Glutamatergic neuron (in vitro differentiated cells): ENCODE results near the gene ELMO3. TPM values are rescaled to one million over a fixed set of nuclear protein-coding genes. Genes with fewer than 3 reads are reported as not detected.

Source experiments
- DNase-seq: peaks from one replicate; pipeline ENCODE4 v3.0.0; 2022
- H3K27ac Mint-ChIP-seq: one replicate; pipeline ENCODE4 v1.8.0; 2020; ENCODE audit warnings: mild to moderate bottlenecking, mixed read lengths, inconsistent platforms; ENCODE audit not compliant: unreplicated experiment
- H3K27me3 Mint-ChIP-seq: one replicate; pipeline ENCODE4 v1.8.0; 2020; ENCODE audit warnings: mild to moderate bottlenecking, moderate library complexity, mixed read lengths, inconsistent platforms; ENCODE audit not compliant: unreplicated experiment
- H3K36me3 Mint-ChIP-seq: one replicate; pipeline ENCODE4 v1.8.0; 2020; ENCODE audit warnings: mild to moderate bottlenecking, mixed read lengths, inconsistent platforms; ENCODE audit not compliant: unreplicated experiment
- H3K4me1 Mint-ChIP-seq: one replicate; pipeline ENCODE4 v1.8.0; 2020; ENCODE audit warnings: mild to moderate bottlenecking, low read depth, mixed read lengths, inconsistent platforms; ENCODE audit not compliant: unreplicated experiment
- H3K4me3 Mint-ChIP-seq: one replicate; pipeline ENCODE4 v1.8.0; 2020; ENCODE audit warnings: mild to moderate bottlenecking, mixed read lengths, inconsistent platforms; ENCODE audit not compliant: unreplicated experiment
- H3K9me3 Mint-ChIP-seq: one replicate; pipeline ENCODE4 v1.8.0; 2020; ENCODE audit warnings: mild to moderate bottlenecking, moderate library complexity, mixed read lengths, inconsistent platforms; ENCODE audit not compliant: unreplicated experiment
- total RNA-seq: library from RNA; stranded (reverse); fragmentation: NEBNext Ultra II Directional; extraction: Animal tissue kit (Norgen Biotek cat#: 25700); gene quantifications from one replicate; pipeline ENCODE4 v1.2.1, GENCODE V29; 2021; ENCODE audit not compliant: unreplicated experiment
- TF ChIP-seq, protein P1 (sequence below): fragments of 200-600 bp; sonication (generic); IDR thresholded peaks from one replicate; pipeline ENCODE4 v1.5.0; 2021; ENCODE audit not compliant: partially characterized antibody, unreplicated experiment

Gene ELMO3
- total RNA-seq, 1 donor from 2014 or later = 2.1 TPM

DNA sequence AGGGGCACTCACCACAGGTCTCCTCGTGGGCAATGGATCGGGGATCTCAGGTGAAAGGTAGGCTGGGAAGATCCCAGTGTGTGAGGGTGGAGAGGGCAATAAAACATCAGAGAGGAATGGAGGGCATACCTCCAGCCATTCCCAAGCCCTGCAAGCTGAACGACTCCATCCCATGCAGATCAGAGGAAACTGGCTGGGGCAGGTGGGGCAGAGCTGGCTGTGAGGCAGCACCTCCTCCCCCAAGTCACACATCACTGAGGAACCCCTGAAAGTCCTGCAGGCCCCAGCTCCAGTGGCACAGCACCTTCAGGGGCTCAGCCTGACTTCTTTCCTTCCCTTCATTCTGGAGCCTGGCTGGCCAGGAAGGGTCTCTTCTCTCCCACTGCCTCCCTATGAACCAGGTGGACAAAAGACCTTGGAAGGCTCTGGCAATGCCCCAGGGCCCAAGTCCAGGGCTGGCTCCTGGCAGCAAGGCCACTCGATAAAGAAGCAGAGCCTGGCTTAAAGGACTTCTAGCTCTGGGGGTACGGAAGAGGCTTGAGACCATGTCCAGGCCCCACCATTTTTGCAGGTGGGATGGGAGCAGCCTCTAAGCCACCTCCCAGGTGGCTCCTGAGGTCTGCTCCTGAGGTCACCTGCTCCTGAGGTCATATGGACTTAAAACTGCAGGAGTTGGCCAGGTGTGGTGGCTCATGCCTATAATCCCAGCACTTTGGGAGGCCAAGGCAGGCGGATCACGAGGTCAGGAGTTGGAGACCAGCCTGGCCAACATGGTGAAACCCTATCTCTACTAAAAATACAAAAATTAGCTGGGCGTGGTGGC is 14.5 kb downstream of the ELMO3 start:
- no peaks in the 10 kb centered on the region for H3K4me1 Mint-ChIP-seq
- peaks cover 10% of the 10 kb centered on the region for H3K36me3 Mint-ChIP-seq
- no peak for DNase-seq
- TF ChIP-seq, protein P1, sequence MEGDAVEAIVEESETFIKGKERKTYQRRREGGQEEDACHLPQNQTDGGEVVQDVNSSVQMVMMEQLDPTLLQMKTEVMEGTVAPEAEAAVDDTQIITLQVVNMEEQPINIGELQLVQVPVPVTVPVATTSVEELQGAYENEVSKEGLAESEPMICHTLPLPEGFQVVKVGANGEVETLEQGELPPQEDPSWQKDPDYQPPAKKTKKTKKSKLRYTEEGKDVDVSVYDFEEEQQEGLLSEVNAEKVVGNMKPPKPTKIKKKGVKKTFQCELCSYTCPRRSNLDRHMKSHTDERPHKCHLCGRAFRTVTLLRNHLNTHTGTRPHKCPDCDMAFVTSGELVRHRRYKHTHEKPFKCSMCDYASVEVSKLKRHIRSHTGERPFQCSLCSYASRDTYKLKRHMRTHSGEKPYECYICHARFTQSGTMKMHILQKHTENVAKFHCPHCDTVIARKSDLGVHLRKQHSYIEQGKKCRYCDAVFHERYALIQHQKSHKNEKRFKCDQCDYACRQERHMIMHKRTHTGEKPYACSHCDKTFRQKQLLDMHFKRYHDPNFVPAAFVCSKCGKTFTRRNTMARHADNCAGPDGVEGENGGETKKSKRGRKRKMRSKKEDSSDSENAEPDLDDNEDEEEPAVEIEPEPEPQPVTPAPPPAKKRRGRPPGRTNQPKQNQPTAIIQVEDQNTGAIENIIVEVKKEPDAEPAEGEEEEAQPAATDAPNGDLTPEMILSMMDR = no peak
- H3K9me3 Mint-ChIP-seq = peaks cover 11% of the 10 kb centered on the region
- peaks cover 16% of the 10 kb centered on the region for H3K27me3 Mint-ChIP-seq
- no peak overlapping the region for H3K4me3 Mint-ChIP-seq
- H3K27ac Mint-ChIP-seq = no peak overlapping the region

DNA sequence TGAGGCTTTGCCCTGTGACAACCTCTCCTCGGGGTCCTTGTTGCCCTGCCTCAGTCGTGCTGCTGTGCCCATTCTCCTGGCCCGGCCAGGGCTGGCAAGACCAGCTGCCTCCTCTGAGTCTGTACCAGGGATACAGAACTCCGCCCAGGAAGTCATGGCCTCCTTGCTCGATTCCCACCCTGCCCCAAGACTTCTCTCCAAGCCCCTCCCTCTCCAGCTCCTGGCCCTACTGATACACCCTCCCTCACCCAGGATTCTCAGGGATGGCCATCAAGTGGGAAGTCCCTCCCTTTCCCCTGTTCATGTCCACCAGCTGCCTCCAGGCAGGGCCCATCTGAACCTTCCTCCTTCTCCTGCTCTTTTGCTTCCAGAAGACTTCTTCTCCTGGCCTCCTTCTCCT is 16.8 kb downstream of the ELMO3 start:
- Mint-ChIP-seq H3K4me3 (no peak overlapping the region), H3K36me3 (peaks cover 10% of the 10 kb centered on the region), H3K9me3 (peaks cover 11% of the 10 kb centered on the region), H3K27me3 (peaks cover 14% of the 10 kb centered on the region), H3K27ac (no peak overlapping the region), H3K4me1 (no peaks in the 10 kb centered on the region)
- TF ChIP-seq, protein P1 = no peak
- DNase-seq = no peak

DNA sequence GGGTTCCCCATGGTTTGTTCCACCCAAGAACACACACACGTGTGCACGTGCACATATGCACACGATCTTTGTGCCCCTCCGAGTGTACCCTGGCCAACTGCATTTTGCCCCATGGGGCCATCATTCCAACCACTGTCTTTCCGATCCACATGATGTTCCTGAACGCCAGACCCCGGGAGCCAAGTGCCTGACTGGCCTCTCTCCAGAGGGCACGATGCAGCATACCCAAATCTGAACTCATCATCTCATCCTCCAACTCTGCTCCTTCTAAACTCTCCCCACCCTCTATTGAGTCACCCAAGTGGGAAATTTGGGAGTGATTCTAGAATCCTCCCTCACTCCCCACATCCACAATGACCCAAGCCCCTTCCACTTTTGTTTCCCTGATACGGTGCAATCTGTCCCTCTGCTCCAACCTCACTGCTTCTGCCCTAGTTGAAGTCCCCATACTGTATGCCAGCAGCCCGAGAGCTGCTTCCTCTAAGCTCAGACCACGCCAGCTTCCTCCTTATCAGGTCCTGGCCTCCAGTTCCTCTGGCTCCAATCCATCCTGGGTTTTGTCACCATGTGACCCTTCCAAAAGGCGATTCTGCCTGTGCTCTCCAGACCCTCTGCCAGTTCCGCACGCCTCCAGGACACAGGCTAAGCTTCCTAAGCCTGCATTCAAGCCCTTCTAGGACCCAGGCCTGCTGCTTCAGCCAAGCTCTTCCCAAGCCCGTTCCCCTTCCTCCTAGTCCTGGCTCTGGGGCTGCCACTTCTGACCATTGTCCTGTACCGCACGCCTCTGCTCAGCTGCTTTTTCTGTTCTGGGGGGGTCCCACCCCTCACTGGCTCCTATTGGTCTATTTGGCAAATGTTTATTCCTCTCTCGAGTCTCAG is 17.9 kb downstream of the ELMO3 start:
- Mint-ChIP-seq H3K36me3 (peaks cover 10% of the 10 kb centered on the region), H3K27me3 (peaks cover 14% of the 10 kb centered on the region), H3K4me3 (no peak overlapping the region), H3K27ac (no peak overlapping the region), H3K9me3 (peaks cover 13% of the 10 kb centered on the region), H3K4me1 (no peaks in the 10 kb centered on the region)
- DNase-seq = no peak
- TF ChIP-seq, protein P1 = no peak

DNA sequence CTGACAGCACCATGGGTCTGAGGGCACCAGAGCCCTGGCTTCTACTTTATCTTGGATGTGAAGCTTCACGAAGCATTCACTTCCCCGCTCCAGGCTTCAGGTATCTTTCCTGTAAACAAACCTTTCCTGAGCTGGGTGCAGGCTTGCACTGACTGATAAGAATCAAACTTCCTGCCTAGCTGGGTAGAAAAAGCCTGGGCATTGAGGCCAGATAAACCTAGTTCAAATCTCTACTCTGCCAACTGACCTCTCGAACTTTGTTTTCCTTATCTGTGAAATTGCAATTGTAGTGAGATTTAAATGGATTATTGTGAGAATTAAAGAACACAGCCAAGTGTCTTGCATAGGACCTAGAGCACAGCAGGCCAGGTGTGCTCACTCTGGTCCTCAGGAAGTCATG is 25.1 kb downstream of the ELMO3 start:
- no peaks in the 10 kb centered on the region for H3K36me3 Mint-ChIP-seq
- H3K4me3 Mint-ChIP-seq = no peak overlapping the region
- no peak for DNase-seq
- no peak overlapping the region for H3K27ac Mint-ChIP-seq
- TF ChIP-seq, protein P1 = no peak
- H3K27me3 Mint-ChIP-seq = peaks cover 12% of the 10 kb centered on the region
- peaks cover 5% of the 10 kb centered on the region for H3K9me3 Mint-ChIP-seq
- peaks cover 14% of the 10 kb centered on the region for H3K4me1 Mint-ChIP-seq
